GM19397 (cell line): Measurements from ENCODE around the gene CDC42BPB.
"Not testable (repeated sequence)": the region's sequence is repeated elsewhere in the genome, so short reads cannot be mapped to it uniquely, and the experiment has no call there.

ENCODE experiments used
- ATAC-seq: cut with Tn5 transposase; IDR thresholded peaks from one replicate; pipeline ENCODE4 v1.9.1; 2021; ENCODE audit warnings: mild to moderate bottlenecking, moderate library complexity; ENCODE audit not compliant: unreplicated experiment

CDC42BPB gene

DNA sequence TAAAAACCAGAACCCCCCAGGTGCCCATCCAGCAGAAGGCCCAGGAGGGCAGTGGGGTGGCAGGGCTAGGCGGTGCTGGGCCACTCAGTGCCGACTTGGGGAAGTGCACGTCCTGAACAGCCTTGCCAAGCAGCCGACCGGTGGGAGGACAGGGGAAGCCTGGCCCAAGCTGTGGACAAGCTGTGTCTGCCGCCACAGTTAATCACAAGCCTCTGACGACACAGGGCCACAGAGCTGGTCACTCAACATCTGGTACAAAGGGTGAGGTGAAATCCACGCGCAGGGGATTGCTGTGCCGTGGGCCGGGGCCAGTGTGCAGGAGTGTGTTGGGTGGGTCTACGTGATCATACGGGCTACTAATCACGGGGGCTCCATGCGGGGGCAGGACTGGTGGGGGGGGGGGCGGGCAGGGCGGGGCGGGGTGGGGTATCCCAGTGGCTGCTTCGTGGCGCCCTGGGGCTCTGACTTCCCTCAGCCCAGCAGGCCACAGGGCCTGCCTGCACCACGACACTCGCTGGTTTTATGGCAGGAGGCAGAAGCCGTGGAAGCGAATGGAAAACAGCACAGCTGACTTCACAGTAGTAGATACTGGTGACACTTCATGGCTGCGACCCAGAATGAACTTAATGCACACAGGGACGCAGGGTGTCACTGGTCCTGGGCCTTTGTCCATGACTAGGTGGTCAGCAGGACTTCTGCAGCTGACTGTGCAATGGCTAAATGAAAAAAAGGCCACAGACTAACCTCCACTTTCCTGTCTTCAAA, 124.7 kb downstream of the CDC42BPB start:
- ATAC-seq = no peak

DNA sequence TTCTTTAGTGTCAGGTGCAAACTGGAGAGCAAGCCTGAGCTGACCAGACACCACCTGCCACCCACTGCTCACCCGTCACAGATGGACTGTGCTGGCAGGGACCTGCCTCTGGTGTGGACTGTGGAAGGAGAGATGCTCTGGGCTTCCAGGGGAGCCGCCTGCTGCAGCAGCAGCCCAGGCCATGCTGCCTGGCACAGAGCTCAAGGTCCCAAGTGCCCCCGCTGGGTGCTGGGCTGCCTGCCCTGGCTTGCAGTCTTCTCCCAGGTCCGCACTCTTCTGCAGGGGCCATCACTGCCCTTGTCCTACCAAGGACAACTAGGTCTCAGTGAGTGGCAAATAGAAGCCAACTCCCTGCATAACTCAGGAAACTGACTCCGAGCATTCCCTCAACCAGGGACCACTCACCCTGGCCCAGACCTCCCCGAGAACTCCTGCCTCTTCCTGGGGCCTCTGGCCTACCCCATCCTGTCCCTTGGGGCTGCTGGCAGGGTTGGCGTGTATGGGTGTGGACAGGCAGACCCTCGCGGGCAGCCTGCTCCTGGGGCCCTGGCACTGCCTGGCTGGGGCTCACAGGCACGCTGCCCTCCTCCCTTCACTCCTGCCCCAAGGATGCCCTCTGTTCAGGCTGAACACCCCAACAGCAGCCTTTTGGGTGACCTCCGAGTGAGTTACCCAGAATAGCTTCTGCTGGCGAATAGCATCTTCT, 125.6 kb downstream of the CDC42BPB start:
- ATAC-seq = no peak

- no peak for ATAC-seq
These were observed 126.4 kb downstream of the CDC42BPB start for GRCh38 chr14:102930753-102931579.

- ATAC-seq = no peak
These were observed 127.1 kb downstream of the CDC42BPB start for GRCh38 chr14:102930138-102930752.

DNA sequence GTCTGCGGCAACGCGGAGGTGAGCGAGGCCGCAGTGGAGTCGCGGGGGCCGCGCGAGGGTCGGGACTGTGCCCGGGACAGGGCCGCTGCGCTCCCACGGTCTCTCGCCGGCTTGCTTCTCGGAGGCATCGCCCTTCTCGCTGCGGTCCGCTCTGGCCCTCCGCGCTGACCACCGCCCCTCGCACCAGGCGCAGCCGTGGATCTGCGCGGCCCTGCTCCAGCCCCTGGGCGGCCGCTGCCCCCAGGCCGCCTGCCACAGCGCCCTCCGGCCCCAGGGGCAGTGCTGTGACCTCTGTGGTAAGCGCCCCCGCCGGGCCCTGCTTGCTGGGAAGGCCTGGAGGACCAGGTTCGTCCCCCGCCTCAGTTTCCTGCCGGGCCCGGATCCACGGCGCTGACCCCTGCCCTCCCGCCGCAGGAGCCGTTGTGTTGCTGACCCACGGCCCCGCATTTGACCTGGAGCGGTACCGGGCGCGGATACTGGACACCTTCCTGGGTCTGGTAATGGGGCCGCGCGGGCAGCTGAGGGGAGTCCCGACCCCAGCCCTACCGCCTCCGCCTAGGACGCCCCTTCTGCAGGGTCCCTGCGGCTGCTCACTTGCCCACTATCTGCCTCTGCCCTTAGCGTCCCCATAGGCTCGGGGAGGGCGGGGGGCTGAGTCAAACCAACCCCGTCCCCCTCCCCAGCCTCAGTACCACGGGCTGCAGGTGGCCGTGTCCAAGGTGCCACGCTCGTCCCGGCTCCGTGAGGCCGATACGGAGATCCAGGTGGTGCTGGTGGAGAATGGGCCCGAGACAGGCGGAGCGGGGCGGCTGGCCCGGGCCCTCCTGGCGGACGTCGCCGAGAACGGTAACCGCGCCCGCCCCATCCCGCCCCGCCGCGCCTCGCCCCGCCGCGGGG, 127.9 kb downstream of the CDC42BPB start:
- no peak for ATAC-seq

DNA sequence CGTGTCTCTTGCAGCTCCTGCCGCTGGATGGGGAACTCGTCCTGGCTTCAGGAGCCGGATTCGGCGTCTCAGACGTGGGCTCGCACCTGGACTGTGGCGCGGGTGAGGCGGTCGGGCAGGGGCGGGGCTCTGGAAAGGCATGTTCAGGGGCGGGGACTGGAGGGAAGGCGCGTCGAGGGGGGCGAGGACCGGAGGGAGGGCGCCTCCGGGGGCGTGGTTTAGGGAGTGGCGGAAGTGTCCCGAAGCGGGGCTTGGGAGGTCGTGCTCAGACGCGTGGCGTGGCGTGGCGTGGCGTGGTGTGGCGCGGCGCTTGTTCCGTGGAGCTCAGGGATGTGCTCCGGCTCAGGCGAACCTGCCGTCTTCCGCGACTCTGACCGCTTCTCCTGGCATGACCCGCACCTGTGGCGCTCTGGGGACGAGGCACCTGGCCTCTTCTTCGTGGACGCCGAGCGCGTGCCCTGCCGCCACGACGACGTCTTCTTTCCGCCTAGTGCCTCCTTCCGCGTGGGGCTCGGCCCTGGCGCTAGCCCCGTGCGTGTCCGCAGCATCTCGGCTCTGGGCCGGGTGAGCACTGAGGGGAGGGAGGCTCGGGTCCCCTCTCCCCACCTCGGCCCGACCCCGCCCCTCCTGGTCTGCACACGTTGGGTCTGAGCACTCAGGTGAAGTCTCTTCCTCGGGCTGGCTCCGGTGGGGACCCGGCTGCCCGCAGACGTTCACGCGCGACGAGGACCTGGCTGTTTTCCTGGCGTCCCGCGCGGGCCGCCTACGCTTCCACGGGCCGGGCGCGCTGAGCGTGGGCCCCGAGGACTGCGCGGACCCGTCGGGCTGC, 128.7 kb downstream of the CDC42BPB start:
- ATAC-seq = no peak

DNA sequence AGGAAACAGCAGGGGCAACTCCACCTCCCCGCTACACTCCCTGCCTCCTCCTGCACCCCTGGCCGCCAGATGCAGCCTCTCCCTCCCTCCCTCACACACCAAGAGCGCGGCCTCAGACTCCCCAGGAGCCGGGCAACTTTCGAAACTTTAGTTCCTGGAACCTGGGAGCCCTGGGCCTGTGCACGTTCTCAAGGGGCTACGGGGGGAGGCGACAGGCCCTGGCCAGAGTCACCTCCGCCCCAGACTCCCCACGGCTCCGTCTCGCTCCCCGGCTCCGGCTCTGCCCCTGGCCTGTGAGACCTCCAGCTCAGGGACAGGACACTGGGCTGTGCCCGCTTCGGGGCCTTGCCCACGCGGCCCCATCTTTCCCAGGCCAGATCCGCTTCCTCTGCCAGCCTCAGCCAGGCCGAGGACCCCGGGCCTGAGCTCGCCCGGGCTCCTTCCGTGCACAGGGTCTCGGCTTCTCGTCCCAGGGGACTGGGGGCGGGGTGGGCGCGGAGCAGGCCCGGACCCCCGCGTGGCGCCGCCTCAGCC, 129.4 kb downstream of the CDC42BPB start:
- no peak for ATAC-seq

DNA sequence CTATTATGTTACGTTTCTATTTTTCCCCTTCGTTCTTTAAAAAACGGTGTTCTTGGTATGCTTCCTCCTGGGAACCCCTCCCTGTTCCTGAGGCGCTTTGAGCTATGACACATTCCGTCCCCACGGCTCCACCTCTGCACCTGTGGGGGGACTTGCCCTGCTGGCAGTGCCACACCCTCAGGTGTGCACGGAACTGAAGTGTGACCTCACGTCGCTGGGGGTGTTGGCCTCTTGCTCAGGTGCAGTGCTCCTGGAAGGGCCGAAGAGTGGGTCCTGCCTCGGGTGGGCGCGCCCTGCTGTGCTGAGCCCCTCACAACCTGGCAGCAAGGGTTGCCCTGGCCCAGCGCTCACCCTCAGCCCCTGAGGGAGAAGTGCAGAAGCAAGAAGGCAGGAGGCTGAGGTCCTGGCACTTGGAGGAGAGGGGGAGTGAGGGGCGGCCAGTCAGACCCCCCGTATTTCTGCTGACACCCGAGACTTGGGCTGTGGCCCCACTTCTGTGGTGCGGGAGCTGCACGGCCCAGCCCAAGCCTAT, 129.9 kb downstream of the CDC42BPB start:
- no peak for ATAC-seq

DNA sequence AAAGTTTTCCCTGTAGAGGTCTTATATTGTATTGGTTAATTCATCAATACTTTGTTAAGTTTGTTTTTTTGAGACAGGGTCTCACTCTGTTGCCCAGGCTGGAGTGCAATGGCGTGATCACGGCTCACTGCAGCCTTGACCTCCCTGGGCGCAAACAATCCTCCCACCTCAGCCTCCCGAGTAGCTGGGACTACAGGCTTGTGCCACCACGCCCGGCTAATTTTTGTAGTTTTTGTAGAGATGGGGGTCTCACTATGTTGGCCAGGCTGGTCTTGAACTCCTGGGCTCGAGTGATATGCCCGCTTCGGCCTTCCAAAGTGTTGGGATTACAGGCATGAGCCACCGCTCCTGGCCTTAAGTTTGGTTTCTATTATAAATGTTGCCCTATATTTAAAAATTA, 130.5 kb downstream of the CDC42BPB start:
- ATAC-seq = not testable (repeated sequence)

DNA sequence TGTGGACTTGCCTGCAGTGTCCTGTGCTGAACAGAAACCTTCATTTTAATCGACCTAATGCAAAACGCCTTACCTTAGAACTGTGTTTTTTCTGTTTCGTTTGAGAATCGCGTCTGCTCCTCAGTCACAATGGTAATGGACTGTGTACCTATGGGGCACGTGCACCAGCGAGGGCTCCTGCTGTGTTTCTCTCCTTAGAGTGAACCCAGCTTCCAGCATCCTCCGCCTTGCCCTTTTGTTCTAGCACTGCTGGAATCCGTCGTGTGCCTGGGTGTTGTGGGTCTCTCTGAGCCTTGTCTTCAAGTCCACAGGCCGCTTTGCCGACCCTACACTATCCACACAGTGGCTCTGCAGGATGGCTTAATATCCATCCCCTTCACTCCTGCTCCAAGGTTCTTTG, 131.2 kb downstream of the CDC42BPB start:
- ATAC-seq = no peak

- no peak for ATAC-seq
These were observed 131.7 kb downstream of the CDC42BPB start for GRCh38 chr14:102925646-102926045.

DNA sequence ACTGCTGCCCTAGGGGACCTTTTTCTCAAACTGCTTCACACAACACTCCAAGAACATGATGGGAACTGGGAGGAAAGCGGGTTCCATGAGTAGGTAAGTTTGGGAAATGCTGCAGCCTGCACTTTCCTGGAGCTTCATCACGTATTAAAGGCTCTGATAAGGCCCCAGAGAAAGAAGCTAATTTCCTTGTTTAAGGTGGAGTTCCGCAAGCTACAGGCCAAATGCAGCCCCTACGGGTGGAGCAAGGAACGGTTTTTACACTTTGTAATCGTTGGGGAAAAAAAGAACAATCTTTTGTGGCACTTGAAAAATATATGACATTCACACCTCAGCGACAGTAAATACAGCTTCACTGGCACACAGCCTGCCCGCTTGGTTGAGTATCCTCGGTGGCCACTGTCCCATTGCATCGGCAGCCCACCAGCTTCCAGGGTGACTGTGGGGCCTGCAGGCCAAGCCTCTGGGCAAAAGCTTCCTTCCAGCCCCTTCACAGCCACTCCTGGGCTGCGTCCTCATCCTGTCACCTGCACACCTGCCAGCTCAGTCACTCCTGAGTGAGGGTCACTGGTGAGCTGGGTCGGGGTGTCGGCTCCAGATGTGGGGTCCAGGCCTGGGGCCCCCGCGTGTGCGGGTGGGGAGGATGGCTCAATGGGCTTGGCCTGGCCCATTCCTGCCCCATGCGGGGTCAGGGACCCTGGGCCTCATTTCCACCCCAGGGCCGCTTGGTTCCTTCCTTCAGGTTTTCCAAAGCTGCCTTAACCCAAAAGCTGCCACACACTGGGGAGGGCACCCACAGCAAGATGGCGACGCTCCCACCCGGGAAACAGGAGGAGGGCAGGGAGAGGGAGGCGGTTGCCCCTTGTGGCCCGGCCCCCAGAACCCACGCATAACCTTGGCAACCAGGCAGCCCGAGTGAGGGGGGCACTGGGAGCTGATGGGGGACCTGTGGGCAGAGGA, 132.4 kb downstream of the CDC42BPB start:
- ATAC-seq = no peak

DNA sequence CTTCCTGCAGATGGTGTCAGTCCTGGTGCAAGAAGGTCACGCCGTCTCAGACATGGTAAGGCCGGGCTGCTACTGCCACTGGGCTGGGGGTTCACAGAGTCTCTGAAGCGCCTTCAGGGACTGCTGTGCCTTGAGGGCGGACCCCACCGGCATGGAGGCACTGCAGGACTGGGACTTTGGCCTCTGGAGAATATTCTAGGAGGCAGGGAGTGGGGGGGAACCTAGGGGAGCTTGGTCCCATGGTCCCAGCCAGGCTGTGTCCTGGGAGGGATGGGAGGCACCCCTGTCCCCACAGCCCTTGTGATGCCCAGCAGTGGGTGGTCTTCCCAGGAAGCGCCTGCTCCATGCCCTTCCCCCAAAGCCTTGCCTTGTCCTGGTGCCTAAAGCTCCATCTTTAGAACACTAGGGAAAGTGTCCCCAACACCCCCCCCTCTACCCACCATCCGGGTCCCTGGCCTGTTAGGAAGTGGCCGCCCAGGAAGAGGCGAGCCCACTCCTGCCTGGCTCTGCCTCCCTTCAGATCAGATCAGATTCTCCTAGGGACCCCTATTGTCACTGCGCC, 133.3 kb downstream of the CDC42BPB start:
- ATAC-seq = no peak

DNA sequence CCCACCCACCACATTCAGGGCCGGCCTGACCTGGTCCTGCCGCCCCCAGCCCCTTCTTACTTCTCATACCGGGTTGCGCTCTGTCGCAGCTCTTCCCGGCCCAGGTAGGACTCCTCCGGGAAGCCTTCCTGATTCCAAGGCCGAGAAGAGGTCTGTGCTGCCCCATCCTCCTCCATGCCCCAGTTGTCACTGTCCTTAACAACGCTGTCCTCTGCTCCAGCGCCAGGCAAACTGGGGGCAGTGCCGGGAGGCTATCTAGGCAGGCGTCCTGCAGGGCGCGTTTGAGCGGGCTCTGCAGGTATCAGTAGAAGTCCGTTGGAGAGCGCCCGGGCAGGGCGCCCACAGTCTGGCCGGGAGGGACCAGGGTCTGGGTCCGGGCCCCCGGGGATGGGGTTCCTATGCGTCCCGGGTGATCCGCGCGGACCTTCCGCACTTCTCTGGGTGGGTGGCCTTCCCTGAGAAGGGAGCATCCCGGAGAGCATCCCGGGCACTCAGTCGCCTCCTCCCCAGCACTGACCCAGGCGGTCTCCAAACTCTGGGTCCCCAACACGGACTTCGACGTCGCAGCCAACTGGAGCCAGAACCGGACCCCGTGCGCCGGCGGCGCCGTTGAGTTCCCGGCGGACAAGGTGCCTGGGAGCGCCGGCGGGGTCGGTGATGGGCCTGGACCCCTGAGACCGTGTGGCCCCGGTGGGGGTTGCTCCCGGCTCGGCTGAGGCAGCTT, 134.0 kb downstream of the CDC42BPB start:
- ATAC-seq = no peak

DNA sequence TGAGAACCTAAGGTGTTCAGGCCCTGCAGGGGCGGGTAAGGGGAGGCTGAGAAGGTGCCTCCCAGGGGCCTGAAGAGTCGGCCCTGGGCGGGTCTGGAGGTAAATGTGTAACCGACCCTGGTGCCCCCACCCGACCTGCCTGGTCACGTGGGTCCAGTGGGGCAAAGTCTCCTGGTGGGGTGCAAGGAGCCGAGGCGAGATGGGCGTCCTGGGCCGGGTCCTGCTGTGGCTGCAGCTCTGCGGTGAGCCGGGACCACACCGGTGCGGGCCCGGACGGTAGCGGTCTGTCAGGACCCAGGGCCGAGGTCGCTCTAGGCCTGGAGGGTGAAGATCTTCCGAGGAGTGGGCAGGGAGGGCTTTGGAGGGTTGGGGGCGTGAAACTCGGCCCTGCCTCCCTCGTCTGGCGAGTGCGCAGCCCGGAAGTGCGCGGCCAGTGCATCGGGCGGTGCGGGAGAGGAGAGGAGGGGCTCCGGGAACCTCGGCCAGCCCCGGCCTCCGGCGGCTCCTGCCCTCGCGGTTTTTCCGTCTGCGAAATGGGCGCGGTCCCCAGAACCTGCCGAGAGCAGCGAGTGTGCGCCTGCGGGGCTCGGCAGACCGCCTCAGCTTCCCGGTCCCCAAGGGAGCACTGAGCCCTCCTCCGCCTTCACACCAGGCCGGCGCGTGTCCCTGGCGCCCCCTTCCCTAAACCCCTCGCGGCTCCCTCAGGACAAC, 134.7 kb downstream of the CDC42BPB start, which contains the start of gene AMN:
TSS of gene AMN (plus strand) at position 174 of the 711 bp plus-strand sequence. CDS start at position 200, 26 bp downstream.
- ATAC-seq = no peak

GRCh38 chr14:102920998-102921304, 136.4 kb downstream of the CDC42BPB start:
- no peak for ATAC-seq
